Neural progenitor cell (in vitro differentiated cells): Measurements from ENCODE around the gene ACTRT2.

Experiments
- CTCF ChIP-seq: fragments of 200-600 bp; sonication (generic); IDR thresholded peaks from 2 replicates; pipeline ENCODE4 v1.5.1; 2017; ENCODE audit warnings: antibody characterized with exemption, mild to moderate bottlenecking
- EZH2 ChIP-seq: fragments of 200-600 bp; sonication (generic); IDR thresholded peaks from 2 replicates; pipeline ENCODE4 v1.6.1; 2017; ENCODE audit warnings: antibody characterized with exemption, mild to moderate bottlenecking, moderate library complexity
- EZH2phosphoT487 ChIP-seq: fragments of 200-600 bp; sonication (generic); IDR thresholded peaks from 2 replicates; pipeline ENCODE4 v1.6.1; 2017; ENCODE audit warnings: antibody characterized with exemption

DNA sequence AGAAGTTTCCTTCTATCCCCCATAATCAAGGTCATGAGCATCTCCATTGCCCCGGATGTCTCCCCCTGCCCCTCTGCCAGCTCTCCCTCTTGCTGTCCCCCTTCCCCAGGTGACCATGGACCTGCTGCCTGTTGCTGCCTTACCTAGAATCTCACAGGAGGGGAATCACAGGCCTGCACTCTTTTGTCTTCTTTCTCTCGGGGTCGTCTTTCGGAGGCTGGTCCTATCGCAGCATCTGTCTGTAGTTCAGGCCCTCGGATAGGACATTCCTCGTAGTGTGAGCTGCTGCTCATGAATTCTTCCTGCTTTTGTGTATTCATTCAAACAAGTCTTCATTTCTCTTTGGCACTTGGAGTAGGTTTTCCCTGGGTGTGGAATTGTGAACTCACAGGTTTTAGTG is 39.9 kb upstream of the ACTRT2 start:
- TF ChIP-seq CTCF (no peak), EZH2 (no peak), EZH2phosphoT487 (no peak)
